Spleen (tissue), 11 donors: Measurements from ENCODE around the gene CNTROB. TPM values are rescaled to one million over a fixed set of nuclear protein-coding genes. Genes with fewer than 3 reads are reported as not detected.

Experiments used
- DNase-seq: peaks from one replicate; pipeline ENCODE4 v3.0.0-alpha.2; 2020
- H3K27ac ChIP-seq, 8 donors: fragments of 200-600 bp; sonication (generic) in 7 of 8; 1 replicate in 4 of 8; 2 replicates in 4 of 8; pipeline versions ENCODE4 v1.5.0 to v1.8.0; 2016 to 2021; ENCODE audit warnings: inconsistent platforms in 4 of 8, mild to moderate bottlenecking in 4 of 8, moderate library complexity in 1 of 8
- H3K27me3 ChIP-seq, 7 donors: fragments of 200-600 bp; sonication (generic) in 6 of 7; replicated peaks in 1 of 7; 1 replicate in 4 of 7; 2 replicates in 3 of 7; pipeline versions ENCODE4 v1.5.0 to v1.8.0; 2016 to 2021; ENCODE audit warnings: inconsistent platforms in 3 of 7, mild to moderate bottlenecking in 1 of 7
- H3K36me3 ChIP-seq, 6 donors: fragments of 200-600 bp; sonication (generic) in 5 of 6; 1 replicate in 4 of 6; 2 replicates in 2 of 6; pipeline versions ENCODE4 v1.5.0 to v1.8.0; 2016 to 2021; ENCODE audit warnings: inconsistent platforms in 2 of 6
- H3K4me1 ChIP-seq, 6 donors: fragments of 200-600 bp; sonication (generic) in 5 of 6; 1 replicate in 3 of 6; 2 replicates in 3 of 6; pipeline versions ENCODE4 v1.5.0 to v1.8.0; 2016 to 2021; ENCODE audit warnings: inconsistent platforms in 3 of 6
- H3K4me3 ChIP-seq, 8 donors: fragments of 200-600 bp; sonication (generic) in 7 of 8; 1 replicate in 4 of 8; 2 replicates in 4 of 8; pipeline versions ENCODE4 v1.5.0 to v1.8.0; 2016 to 2021; ENCODE audit warnings: inconsistent platforms in 4 of 8, mild to moderate bottlenecking in 4 of 8, moderate library complexity in 2 of 8
- H3K9me3 ChIP-seq, 8 donors: fragments of 200-600 bp; sonication (generic) in 7 of 8; 1 replicate in 4 of 8; 2 replicates in 4 of 8; pipeline versions ENCODE4 v1.5.0 to v1.8.0; 2016 to 2021; ENCODE audit warnings: inconsistent platforms in 4 of 8
- CTCF ChIP-seq, 11 experiments: fragments of 200-600 bp in 7 of 11; fragments of 450-650 bp in 4 of 11; sonication (generic) in 4 of 11; IDR thresholded peaks in 8 of 11; conservative IDR thresholded peaks in 3 of 11; 1 replicate in 7 of 11; 2 replicates in 4 of 11; pipeline versions ENCODE4 v1.4.0 to v1.8.0; 2016 to 2021; ENCODE audit warnings: antibody characterized with exemption in 11 of 11, inconsistent platforms in 4 of 11, mild to moderate bottlenecking in 1 of 11
- POLR2A ChIP-seq, 3 donors: fragments of 450-650 bp; IDR thresholded peaks; one replicate each; pipeline ENCODE4 v1.5.1; 2017; ENCODE audit warnings: antibody characterized with exemption in 3 of 3, mild to moderate bottlenecking in 1 of 3
- POLR2AphosphoS5 ChIP-seq, 3 donors: sonication (generic); formaldehyde crosslinking; IDR thresholded peaks; one replicate each; pipeline ENCODE4 v1.5.1; 2017; ENCODE audit warnings: antibody characterized with exemption in 3 of 3
- WGBS, 5 donors: extraction: QIAGEN DNeasy Blood & Tissue Kit in 3 of 5; methylation state at CpG; one replicate each; pipeline versions ENCODE4 v1.1.5 to v1.1.7; 2013 to 2018; 5-methylcytosine and 5-hydroxymethylcytosine counted together
- intact Hi-C: fragments of 100-400 bp; cut with DNase I; formaldehyde crosslinking; loops from one replicate; pipeline ENCODE4 v1.15.0; 2023; ENCODE audit warnings: low total_unique reads
- polyA plus RNA-seq, 3 donors: library from polyadenylated mRNA; stranded (reverse); fragments of 200-250 nt; gene quantifications; one replicate each; pipeline ENCODE4 v1.2.1, GENCODE V29; 2013
- total RNA-seq, 7 donors: library from RNA; depleted of rRNA in 3 of 7; stranded (reverse); fragments of >200 nt in 3 of 7; fragmentation: NEBNext Ultra II Directional in 4 of 7; extraction: Animal tissue kit (Norgen Biotek cat#: 25700) in 4 of 7; gene quantifications; one replicate each; pipeline versions ENCODE4 v1.1.0 to v1.2.1, GENCODE V29; 2016 to 2021
- donor health status: healthy with polysubstance abuse.
- donor health status: DM: no; HTN: no; CAD: no; lungs with moderate emphysema.
- donor health status: DM: no; HTN: no; CAD: no.
- donor health status: Bipolar disorder and iron deficiency.
- donor health status: healthy.
- donor health status: DM: no; HTN: no; CAD: no.
- donor health status: DM: yes; HTN: yes; CAD: no.

Gene CNTROB
- total and polyA plus RNA-seq, 10 donors: 19.6 to 27.1 (median 24.7) TPM

- no peaks in the 10 kb centered on the region for H3K9me3 ChIP-seq
- H3K27me3 ChIP-seq: no peaks in the 10 kb centered on the region
- H3K36me3 ChIP-seq: peaks cover 0 to 49% (median 39%) of the 10 kb centered on the region in 6 donors
- intact Hi-C loops: no loop called here
- TF ChIP-seq POLR2A (IDR thresholded peaks at IDR 0.05): no peak
- TF ChIP-seq POLR2AphosphoS5 (IDR thresholded peaks at IDR 0.05): peak; percentile 89 to 93 (median 90)
- TF ChIP-seq CTCF (IDR thresholded peaks at IDR 0.05 in 8 of 11, conservative IDR thresholded peaks at IDR 0.05 in 3 of 11): peak; percentile 24 to 73 (median 58)
- 38 to 61% (median 44%) methylated on average over 11 of the region's 11 CpGs for WGBS, 5 donors
- peak; percentile 94 for DNase-seq
- peaks cover 31 to 57% (median 48%) of the 10 kb centered on the region in 6 donors for H3K4me1 ChIP-seq
- H3K27ac ChIP-seq: peak overlapping the region; percentile 81 to 97 (median 94)
- peak overlapping the region in 3 of 8 donors; percentile 5 to 93 (median 10) for H3K4me3 ChIP-seq
Measured at GRCh38 chr17:7889166-7889955, 42.6 kb upstream of the CNTROB start.

- TF ChIP-seq CTCF (IDR thresholded peaks at IDR 0.05 in 8 of 11, conservative IDR thresholded peaks at IDR 0.05 in 3 of 11) (no peak), POLR2A (IDR thresholded peaks at IDR 0.05) (no peak), POLR2AphosphoS5 (IDR thresholded peaks at IDR 0.05) (no peak)
- DNase-seq: no peak
- Histone ChIP-seq H3K27me3 (no peaks in the 10 kb centered on the region), H3K36me3 (peaks cover under 1 to 89% (median 77%) of the 10 kb centered on the region in 6 donors), H3K9me3 (no peaks in the 10 kb centered on the region), H3K4me3 (no peak overlapping the region), H3K4me1 (peaks cover 16 to 35% (median 21%) of the 10 kb centered on the region in 6 donors), H3K27ac (no peak overlapping the region)
- intact Hi-C loops: no loop called here
- WGBS, 5 donors: 92 to 97% (median 94%) methylated on average over 14 to 15 of the region's 15 CpGs
Measured at GRCh38 chr17:7893187-7893880, 38.7 kb upstream of the CNTROB start.

GRCh38 chr17:7894226-7894625 is 37.8 kb upstream of the CNTROB start:
- no peak overlapping the region for H3K27ac ChIP-seq
- 92 to 100% (median 96%) methylated on average over 9 of the region's 9 CpGs for WGBS, 5 donors
- no peak overlapping the region for H3K4me3 ChIP-seq
- TF ChIP-seq POLR2A (IDR thresholded peaks at IDR 0.05) (no peak), POLR2AphosphoS5 (IDR thresholded peaks at IDR 0.05) (no peak), CTCF (IDR thresholded peaks at IDR 0.05 in 8 of 11, conservative IDR thresholded peaks at IDR 0.05 in 3 of 11) (no peak)
- H3K27me3 ChIP-seq: no peaks in the 10 kb centered on the region
- H3K4me1 ChIP-seq: peaks cover 7 to 31% (median 12%) of the 10 kb centered on the region in 6 donors
- DNase-seq: no peak
- no peaks in the 10 kb centered on the region for H3K9me3 ChIP-seq
- peaks cover 4 to 98% (median 86%) of the 10 kb centered on the region in 6 donors for H3K36me3 ChIP-seq
- intact Hi-C loops: no loop called here

- 83 to 93% (median 89%) methylated on average over 8 of the region's 8 CpGs for WGBS, 5 donors
- peaks cover 4 to 100% (median 91%) of the 10 kb centered on the region in 6 donors for H3K36me3 ChIP-seq
- TF ChIP-seq CTCF (IDR thresholded peaks at IDR 0.05 in 8 of 11, conservative IDR thresholded peaks at IDR 0.05 in 3 of 11): no peak
- no peak for TF ChIP-seq POLR2AphosphoS5 (IDR thresholded peaks at IDR 0.05)
- TF ChIP-seq POLR2A (IDR thresholded peaks at IDR 0.05): no peak
- intact Hi-C loops: no loop called here
- DNase-seq: no peak
- peaks cover under 1 to 24% (median 6%) of the 10 kb centered on the region in 6 donors for H3K4me1 ChIP-seq
- no peak overlapping the region for H3K27ac ChIP-seq
- H3K27me3 ChIP-seq: no peaks in the 10 kb centered on the region
- H3K4me3 ChIP-seq: no peak overlapping the region
- no peaks in the 10 kb centered on the region for H3K9me3 ChIP-seq
Measured at GRCh38 chr17:7894866-7895265, 37.1 kb upstream of the CNTROB start.
